ENCODE measurements around the gene ENTPD1.

Gene ENTPD1

DNA sequence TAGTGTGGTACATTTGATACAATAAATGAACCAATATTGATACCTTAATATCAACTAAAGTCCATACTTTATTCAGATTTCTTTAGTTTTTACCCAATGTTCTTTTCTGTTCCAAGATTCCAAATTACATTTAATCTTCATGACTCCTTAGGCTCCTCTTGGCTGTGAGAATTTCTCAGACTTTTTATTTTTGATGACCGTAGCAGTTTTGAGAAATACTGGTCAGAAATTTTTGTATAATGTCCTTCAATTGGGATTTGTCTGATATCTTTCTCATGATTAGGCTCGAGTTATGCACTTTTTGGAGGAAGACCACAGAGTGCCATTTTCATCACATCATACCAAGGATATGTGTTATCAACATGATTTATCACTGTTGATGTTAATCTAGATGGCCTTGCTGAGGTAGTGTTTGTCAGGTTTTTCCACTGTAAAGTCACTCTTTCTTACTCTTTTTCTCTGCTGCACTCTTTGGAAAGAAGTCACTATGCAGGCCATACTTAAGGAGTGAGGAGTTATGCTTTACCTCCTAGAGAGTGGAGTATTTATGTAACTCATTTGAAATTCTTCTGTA lies 12.9 kb upstream of the ENTPD1 start:
- TF ChIP-seq, protein P1, sequence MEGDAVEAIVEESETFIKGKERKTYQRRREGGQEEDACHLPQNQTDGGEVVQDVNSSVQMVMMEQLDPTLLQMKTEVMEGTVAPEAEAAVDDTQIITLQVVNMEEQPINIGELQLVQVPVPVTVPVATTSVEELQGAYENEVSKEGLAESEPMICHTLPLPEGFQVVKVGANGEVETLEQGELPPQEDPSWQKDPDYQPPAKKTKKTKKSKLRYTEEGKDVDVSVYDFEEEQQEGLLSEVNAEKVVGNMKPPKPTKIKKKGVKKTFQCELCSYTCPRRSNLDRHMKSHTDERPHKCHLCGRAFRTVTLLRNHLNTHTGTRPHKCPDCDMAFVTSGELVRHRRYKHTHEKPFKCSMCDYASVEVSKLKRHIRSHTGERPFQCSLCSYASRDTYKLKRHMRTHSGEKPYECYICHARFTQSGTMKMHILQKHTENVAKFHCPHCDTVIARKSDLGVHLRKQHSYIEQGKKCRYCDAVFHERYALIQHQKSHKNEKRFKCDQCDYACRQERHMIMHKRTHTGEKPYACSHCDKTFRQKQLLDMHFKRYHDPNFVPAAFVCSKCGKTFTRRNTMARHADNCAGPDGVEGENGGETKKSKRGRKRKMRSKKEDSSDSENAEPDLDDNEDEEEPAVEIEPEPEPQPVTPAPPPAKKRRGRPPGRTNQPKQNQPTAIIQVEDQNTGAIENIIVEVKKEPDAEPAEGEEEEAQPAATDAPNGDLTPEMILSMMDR (IDR thresholded peaks at IDR 0.05; ENCODE audit: control insufficient read depth, insufficient read depth, low read depth, low read length, missing control alignments): no peak
- no peak overlapping the region for H3K4me3 ChIP-seq (ENCODE audit: control insufficient read depth, low read depth, low read length)
- no peak for DNase-seq (ENCODE audit: low read depth)

DNA sequence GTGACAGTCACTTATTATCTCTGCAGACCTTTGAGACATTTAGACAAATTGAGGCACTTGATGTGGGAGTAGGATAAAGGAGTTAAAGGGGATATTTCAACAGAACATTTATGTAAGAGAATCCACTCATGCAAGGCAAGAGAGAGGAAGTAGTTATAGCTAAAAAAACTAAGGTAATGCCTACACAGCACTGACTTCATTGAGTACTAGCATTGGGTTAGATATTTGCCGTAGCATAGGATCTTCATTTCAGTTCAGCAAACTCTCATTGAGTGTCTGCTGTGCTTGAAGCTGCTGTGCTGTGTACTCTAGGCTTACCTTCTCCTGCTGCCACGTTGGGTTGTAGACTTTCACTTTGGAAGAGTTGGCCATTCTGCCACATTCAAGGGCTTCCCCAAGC lies 10.5 kb upstream of the ENTPD1 start:
- TF ChIP-seq, protein P1 (IDR thresholded peaks at IDR 0.05; ENCODE audit: control insufficient read depth, insufficient read depth, low read depth, low read length, missing control alignments): no peak
- no peak overlapping the region for H3K4me3 ChIP-seq (ENCODE audit: control insufficient read depth, low read depth, low read length)
- DNase-seq (ENCODE audit: low read depth): no peak

DNA sequence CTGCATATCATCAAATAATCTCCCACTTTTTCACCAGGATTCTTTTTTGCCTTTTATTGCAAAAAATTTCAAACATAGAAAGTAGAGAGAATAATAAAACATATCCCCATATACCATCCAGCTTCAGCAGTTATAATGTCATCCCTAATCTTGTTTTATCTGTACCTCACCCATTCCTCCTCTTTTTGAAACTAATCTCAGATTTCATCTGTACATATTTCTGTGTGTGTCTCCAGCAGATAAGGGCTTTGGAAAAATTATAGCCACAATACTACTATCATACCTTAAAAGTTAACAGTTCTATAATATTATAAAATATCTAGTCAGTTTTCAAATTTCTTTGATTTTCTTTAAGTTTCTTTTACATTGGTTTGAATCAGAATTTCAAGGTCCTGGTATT lies 7.6 kb upstream of the ENTPD1 start:
- no peak for DNase-seq (ENCODE audit: low read depth)

DNA sequence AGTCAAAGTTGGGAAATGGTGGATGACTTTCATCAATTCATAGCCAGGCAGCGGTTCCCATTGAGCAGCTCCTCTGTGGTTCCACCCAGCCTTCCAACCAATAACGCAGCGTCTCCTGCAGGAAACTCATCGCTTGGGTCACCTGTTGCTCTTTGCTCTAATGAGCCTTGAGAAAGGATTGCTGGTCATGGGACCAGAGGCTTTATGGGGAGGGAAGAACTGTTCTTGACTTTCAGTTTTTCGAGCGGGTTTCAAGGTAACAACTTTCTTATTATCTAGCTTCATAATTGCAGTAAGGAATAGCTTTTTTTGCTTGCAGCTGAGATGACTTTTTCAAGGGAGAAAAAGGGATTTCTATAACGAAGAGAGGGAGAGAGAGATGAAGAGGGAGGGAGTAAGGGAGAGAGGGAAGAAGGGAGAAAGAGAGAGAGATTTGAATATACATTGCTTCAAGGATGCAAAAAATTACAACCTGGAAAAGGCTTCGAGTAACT lies 405 bp upstream of the ENTPD1 start:
- TF ChIP-seq, protein P1 (IDR thresholded peaks at IDR 0.05; ENCODE audit: control insufficient read depth, insufficient read depth, low read depth, low read length, missing control alignments): no peak
- no peak overlapping the region for H3K4me3 ChIP-seq (ENCODE audit: control insufficient read depth, low read depth, low read length)
- DNase-seq (ENCODE audit: low read depth): no peak

More for the DNA sequence above, 7.6 kb upstream of the ENTPD1 start:
- H3K4me3 ChIP-seq (ENCODE audit: control insufficient read depth, low read depth, low read length): no peak overlapping the region
- TF ChIP-seq, protein P1 (IDR thresholded peaks at IDR 0.05; ENCODE audit: control insufficient read depth, insufficient read depth, low read depth, low read length, missing control alignments): no peak

DNA sequence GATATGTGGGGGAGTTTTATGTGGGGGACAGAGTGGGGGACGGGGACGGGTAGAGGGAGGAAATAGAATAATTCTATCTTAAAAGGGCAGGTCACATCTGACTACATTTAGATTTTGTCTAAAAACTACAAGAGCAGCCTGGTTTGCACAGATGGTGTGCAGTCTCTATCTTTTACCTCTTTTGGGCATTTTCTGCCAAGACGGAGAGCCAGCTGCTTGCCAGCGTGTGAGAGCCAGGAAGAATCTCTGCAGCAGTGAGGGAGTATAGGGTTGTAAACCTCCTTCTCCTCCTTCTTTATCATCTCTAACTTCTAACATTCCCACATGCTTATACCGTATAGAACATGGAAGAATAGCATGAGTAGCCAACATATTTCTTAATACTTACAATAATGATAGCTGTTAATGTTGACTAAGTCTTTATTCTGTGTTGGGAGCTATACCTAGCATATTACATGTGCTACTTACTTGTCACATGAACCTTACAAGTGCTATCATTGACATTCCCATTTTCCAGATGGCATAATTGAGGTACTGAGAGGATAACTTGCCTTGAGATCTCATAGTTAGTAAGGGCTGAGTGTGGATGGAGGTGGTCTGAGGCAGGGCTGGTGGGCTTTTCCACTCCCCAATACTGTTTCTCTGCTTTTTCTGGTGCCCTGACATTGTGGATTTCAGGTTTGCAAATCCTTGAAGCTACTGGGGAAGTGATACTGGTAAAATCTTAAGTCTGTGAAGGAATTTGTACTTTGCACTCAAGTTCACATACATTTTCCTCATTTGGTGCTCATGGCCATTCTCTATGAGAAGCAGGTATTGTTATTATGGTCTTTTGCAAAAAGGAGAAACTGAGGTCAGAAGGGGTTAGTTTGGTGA lies 1.1 kb downstream of the ENTPD1 start:
- DNase-seq (ENCODE audit: low read depth): no peak
- H3K4me3 ChIP-seq (ENCODE audit: control insufficient read depth, low read depth, low read length): no peak overlapping the region

DNA sequence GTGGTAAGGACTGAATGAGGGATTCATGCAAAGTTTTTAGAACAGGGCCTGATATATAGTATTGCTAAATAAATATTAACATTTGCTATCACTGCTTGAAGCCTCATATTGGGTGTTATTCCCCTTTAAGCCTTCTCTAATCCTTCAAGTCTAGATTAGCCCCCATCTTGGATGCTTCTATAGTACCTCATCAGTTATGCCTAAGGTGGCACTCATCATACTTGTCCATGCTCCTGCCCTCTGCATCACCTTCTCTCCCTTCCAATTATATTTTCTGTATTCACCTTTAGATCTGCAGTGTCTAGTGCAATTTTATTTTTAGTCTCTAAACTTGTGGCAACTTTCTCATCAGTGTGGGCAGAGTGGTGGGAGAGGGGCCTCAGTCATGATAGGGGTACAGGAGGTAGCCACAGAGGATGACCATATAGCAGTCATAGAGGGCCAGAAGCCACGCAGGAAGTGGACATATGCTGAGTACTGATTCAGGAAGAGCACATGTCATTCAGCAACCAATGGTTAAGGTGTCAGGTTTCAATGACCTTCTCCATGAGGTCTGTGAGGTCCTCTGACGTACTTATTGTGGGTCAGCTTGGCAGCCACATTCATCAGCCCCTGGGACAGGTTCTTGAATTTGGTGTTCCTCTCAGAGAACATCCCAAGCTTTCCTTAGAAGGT lies 2.5 kb downstream of the ENTPD1 start:
- TF ChIP-seq, protein P1 (IDR thresholded peaks at IDR 0.05; ENCODE audit: control insufficient read depth, insufficient read depth, low read depth, low read length, missing control alignments): no peak
- H3K4me3 ChIP-seq (ENCODE audit: control insufficient read depth, low read depth, low read length): no peak overlapping the region
- no peak for DNase-seq (ENCODE audit: low read depth)

More for the DNA sequence above, 1.1 kb downstream of the ENTPD1 start:
- TF ChIP-seq, protein P1 (IDR thresholded peaks at IDR 0.05; ENCODE audit: control insufficient read depth, insufficient read depth, low read depth, low read length, missing control alignments): no peak

Measured in AG09309 (cell line).